Gastroesophageal sphincter (tissue), 3 donors: Measurements from ENCODE around the gene TTLL6.

ENCODE experiments used
- POLR2A ChIP-seq, 2 donors: fragments of 450-650 bp; IDR thresholded peaks; one replicate each; pipeline ENCODE4 v1.6.1; 2017; ENCODE audit warnings: antibody characterized with exemption in 2 of 2, mild to moderate bottlenecking in 2 of 2, moderate library complexity in 1 of 2
- POLR2AphosphoS5 ChIP-seq: sonication (generic); formaldehyde crosslinking; IDR thresholded peaks from one replicate; pipeline ENCODE4 v1.6.1; 2017; ENCODE audit warnings: antibody characterized with exemption
- TF ChIP-seq, protein P1 (sequence below), 4 experiments: fragments of 200-600 bp in 2 of 4; fragments of 450-650 bp in 2 of 4; sonication (generic) in 1 of 4; IDR thresholded peaks; one replicate each; pipeline ENCODE4 v1.5.1; 2017 to 2019; ENCODE audit warnings: antibody characterized with exemption in 4 of 4, mild to moderate bottlenecking in 2 of 4, moderate library complexity in 2 of 4

DNA sequence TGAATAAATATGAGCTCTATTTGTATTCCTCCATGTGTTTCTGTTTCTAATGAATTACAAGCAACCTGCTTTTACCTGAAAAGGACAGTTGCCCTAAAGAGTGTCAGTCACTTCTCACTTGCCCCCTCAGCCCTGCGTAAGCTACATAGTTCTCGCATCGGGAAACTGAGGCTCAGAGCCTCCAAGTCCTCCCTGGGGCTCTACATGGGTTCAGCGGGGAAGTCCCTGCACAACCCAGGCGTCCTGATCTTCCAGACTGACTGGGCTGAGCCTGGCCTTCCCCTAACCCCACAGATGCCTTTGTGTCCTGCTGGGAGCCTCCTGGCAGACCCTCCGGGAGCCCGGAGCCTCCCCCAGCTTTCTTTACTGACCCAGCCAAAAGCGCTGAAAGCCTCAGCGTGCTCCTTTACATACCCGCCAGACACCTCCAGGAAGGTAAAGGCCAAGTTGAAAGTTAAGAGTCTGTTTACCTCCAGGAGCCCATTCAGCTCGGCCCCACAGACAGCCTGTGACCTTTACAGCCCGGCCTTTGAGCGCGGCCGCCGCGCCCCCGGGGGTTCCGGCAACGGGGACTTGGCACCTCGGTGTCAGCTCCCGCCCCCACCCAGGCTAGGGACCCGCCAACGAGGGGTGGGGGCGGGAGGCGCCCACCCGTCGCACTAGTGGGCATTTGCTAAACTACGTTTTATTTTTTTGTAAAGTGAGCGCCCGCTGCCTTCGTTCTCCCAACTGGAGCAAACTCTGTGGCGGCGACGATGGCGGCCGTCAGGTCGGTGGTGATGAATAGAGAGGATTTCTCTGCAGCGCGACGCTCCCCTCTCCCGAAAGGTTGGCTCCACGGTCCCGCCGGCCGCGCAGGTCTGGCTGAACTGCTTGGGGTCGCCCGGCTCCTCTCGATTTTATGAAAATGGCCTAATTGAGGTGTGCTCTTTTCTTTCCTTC, 84.1 kb downstream of the TTLL6 start:
- TF ChIP-seq, protein P1, sequence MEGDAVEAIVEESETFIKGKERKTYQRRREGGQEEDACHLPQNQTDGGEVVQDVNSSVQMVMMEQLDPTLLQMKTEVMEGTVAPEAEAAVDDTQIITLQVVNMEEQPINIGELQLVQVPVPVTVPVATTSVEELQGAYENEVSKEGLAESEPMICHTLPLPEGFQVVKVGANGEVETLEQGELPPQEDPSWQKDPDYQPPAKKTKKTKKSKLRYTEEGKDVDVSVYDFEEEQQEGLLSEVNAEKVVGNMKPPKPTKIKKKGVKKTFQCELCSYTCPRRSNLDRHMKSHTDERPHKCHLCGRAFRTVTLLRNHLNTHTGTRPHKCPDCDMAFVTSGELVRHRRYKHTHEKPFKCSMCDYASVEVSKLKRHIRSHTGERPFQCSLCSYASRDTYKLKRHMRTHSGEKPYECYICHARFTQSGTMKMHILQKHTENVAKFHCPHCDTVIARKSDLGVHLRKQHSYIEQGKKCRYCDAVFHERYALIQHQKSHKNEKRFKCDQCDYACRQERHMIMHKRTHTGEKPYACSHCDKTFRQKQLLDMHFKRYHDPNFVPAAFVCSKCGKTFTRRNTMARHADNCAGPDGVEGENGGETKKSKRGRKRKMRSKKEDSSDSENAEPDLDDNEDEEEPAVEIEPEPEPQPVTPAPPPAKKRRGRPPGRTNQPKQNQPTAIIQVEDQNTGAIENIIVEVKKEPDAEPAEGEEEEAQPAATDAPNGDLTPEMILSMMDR (IDR thresholded peaks at IDR 0.05): no peak
- TF ChIP-seq POLR2AphosphoS5: no peak
- TF ChIP-seq POLR2A (IDR thresholded peaks at IDR 0.05): no peak
